Neural progenitor cell (in vitro differentiated cells): Measurements from ENCODE around the gene SERPINI1.

ENCODE experiments used
- EZH2 ChIP-seq: fragments of 200-600 bp; sonication (generic); IDR thresholded peaks from 2 replicates; pipeline ENCODE4 v1.6.1; 2017; ENCODE audit warnings: antibody characterized with exemption, mild to moderate bottlenecking, moderate library complexity
- EZH2phosphoT487 ChIP-seq: fragments of 200-600 bp; sonication (generic); IDR thresholded peaks from 2 replicates; pipeline ENCODE4 v1.6.1; 2017; ENCODE audit warnings: antibody characterized with exemption
- TF ChIP-seq, protein P1 (sequence below): fragments of 200-600 bp; sonication (generic); IDR thresholded peaks from 2 replicates; pipeline ENCODE4 v1.5.1; 2017; ENCODE audit warnings: antibody characterized with exemption, mild to moderate bottlenecking

DNA sequence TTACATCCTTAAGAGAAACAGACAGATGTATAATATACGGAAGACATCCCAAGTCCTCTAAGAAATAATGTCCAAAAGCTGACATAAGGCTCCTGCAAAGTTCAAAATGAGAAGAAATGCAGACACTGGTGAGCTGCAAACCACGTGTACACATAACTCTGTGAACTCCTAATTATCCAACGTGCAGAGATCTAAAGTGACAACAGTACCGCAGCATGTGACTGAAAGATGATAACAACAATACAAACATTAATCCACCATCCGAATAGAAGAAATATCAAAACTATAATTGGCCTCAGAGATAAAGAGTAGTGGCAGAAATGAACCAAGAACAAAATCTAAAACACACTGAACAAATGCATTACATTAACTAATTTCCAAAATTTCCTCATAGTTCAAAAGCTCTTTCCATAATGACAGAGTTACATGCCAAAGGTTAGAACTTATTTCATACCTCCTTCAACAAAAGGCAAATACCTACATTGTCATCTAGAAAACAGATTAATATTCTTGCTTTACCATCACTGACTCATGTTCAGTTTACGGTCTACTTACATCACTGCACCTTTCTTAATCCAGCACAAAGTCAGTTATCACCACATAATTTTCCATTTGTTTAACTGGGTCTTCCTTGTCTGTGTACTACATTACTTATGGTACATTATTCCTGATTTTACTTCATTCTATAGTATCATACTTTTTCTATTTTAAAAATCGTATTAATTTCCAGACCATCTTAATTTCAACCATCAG lies 3.0 kb upstream of the SERPINI1 start:
- TF ChIP-seq EZH2phosphoT487 = no peak
- TF ChIP-seq, protein P1, sequence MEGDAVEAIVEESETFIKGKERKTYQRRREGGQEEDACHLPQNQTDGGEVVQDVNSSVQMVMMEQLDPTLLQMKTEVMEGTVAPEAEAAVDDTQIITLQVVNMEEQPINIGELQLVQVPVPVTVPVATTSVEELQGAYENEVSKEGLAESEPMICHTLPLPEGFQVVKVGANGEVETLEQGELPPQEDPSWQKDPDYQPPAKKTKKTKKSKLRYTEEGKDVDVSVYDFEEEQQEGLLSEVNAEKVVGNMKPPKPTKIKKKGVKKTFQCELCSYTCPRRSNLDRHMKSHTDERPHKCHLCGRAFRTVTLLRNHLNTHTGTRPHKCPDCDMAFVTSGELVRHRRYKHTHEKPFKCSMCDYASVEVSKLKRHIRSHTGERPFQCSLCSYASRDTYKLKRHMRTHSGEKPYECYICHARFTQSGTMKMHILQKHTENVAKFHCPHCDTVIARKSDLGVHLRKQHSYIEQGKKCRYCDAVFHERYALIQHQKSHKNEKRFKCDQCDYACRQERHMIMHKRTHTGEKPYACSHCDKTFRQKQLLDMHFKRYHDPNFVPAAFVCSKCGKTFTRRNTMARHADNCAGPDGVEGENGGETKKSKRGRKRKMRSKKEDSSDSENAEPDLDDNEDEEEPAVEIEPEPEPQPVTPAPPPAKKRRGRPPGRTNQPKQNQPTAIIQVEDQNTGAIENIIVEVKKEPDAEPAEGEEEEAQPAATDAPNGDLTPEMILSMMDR = no peak
- no peak for TF ChIP-seq EZH2
